Activated B cell treated with CpG ODN at 0.5 μM for 24 hours (primary cell): ENCODE results near the gene CYP4V2. TPM values are rescaled to one million over a fixed set of nuclear protein-coding genes. Genes with fewer than 3 reads are reported as not detected.

Experiments used
- ATAC-seq: fragments of 200-7000 bp; cut with Tn5 transposase; one replicate; pipeline ENCODE4 v1.10.0; 2021; ENCODE audit warnings: low read depth, mild to moderate bottlenecking, moderate library complexity
- CTCF ChIA-PET: fragments of 350-600 bp; sonication (Branson Sonifier 250); formaldehyde crosslinking; loops from one replicate; lab custom pipeline; 2021; ENCODE audit warnings: antibody characterized with exemption; lab: Charles Lee
- POLR2A ChIA-PET: fragments of 350-600 bp; sonication (Branson Sonifier 250); formaldehyde crosslinking; loops from one replicate; lab custom pipeline; 2021; ENCODE audit warnings: antibody characterized with exemption; lab: Charles Lee
- DNase-seq: peaks from one replicate; pipeline ENCODE4 v3.0.0; 2022
- H3K27ac Mint-ChIP-seq: one replicate; pipeline ENCODE4 v1.8.0; 2020; ENCODE audit warnings: mixed read lengths
- H3K27me3 Mint-ChIP-seq: one replicate; pipeline ENCODE4 v1.8.0; 2021; ENCODE audit warnings: mixed read lengths
- H3K36me3 Mint-ChIP-seq: one replicate; pipeline ENCODE4 v1.8.0; 2021; ENCODE audit warnings: low read depth, mixed read lengths
- H3K4me1 Mint-ChIP-seq: one replicate; pipeline ENCODE4 v1.8.0; 2021; ENCODE audit warnings: mixed read lengths
- H3K4me3 Mint-ChIP-seq: one replicate; pipeline ENCODE4 v1.8.0; 2020; ENCODE audit warnings: mild to moderate bottlenecking, mixed read lengths
- H3K9me3 Mint-ChIP-seq: one replicate; pipeline ENCODE4 v1.8.0; 2020; ENCODE audit warnings: mixed read lengths
- intact Hi-C: fragments of 100-400 bp; cut with micrococcal nuclease; formaldehyde crosslinking; loops from one replicate; pipeline ENCODE4 v1.15.1; 2024
- total RNA-seq: library from RNA; stranded (reverse); gene quantifications from 2 replicates; pipeline ENCODE4 v1.2.3, GENCODE V29; 2022
- TF ChIP-seq, protein P1 (sequence below): fragments of 200-600 bp; IDR thresholded peaks from one replicate; pipeline ENCODE4 v1.8.0; 2022; ENCODE audit warnings: antibody characterized with exemption, mild to moderate bottlenecking

Gene CYP4V2
- total RNA-seq, 1 donor from 2014 or later: 9.5 TPM

DNA sequence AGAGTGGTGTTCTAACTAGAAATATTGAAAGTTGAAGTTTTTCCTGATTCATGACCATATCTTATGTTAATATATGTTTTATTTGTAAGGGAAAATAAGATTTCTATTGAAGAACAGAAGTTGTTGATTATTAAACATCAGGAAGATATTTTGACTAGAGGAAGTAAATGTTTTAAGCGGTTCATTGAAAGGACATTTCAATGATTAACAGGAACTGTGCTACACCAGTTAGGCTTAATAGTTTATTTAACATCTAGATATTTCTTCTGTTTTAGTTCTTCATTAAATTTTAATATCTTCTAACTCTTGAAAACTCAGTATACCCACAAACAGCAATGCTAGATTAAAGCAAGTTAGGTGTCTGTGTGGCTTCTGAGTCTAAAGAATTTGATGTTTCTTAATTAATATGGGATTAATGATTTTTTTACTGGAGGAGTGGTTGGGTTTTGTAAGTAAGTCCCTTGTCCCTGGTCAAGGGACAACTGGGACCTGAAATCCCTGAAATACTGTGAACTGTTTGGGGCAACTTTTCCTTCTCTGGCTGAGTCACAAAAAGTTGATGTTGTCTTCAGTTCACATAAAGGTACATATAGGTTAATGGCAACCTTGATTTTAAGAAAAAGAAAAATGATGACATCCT lies 42.9 kb upstream of the CYP4V2 start:
- no peak overlapping the region for H3K4me3 Mint-ChIP-seq
- TF ChIP-seq, protein P1, sequence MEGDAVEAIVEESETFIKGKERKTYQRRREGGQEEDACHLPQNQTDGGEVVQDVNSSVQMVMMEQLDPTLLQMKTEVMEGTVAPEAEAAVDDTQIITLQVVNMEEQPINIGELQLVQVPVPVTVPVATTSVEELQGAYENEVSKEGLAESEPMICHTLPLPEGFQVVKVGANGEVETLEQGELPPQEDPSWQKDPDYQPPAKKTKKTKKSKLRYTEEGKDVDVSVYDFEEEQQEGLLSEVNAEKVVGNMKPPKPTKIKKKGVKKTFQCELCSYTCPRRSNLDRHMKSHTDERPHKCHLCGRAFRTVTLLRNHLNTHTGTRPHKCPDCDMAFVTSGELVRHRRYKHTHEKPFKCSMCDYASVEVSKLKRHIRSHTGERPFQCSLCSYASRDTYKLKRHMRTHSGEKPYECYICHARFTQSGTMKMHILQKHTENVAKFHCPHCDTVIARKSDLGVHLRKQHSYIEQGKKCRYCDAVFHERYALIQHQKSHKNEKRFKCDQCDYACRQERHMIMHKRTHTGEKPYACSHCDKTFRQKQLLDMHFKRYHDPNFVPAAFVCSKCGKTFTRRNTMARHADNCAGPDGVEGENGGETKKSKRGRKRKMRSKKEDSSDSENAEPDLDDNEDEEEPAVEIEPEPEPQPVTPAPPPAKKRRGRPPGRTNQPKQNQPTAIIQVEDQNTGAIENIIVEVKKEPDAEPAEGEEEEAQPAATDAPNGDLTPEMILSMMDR: no peak
- no peak overlapping the region for H3K27ac Mint-ChIP-seq
- intact Hi-C loops: no loop called here
- DNase-seq: no peak
- H3K9me3 Mint-ChIP-seq: no peaks in the 10 kb centered on the region
- peaks cover 11% of the 10 kb centered on the region for H3K4me1 Mint-ChIP-seq
- H3K36me3 Mint-ChIP-seq: no peaks in the 10 kb centered on the region
- POLR2A ChIA-PET: no interaction called here
- ATAC-seq: no peak
- CTCF ChIA-PET: no interaction called here
- peaks cover 46% of the 10 kb centered on the region for H3K27me3 Mint-ChIP-seq

DNA sequence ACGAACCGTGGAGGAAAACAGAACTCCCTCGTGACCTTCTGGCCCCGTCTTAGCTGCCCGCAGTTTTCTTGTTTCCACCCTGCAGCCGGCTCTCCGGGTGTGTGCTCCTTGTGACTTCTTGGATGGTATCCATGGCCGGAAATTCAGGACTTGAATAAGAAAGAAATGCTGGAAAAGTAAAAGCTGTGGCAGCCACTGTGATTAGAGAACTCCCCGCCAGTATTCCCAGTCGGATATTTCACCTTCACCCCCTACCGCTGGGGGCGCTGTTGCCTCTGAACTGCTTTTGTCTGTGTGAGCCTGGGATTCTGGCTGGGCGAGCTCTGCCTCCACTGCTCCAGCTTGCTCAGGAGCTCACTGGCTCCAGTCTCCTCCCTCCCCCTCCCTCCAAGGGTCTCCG lies 41.5 kb upstream of the CYP4V2 start:
- intact Hi-C loops: loop anchor here (10.0 kb wide), 1 partner anchor 435 kb away; no protein-coding TSS in a partner anchor
- no peak for ATAC-seq
- H3K4me1 Mint-ChIP-seq: peaks cover 6% of the 10 kb centered on the region
- H3K9me3 Mint-ChIP-seq: no peaks in the 10 kb centered on the region
- TF ChIP-seq, protein P1: no peak
- DNase-seq: no peak
- no peak overlapping the region for H3K4me3 Mint-ChIP-seq
- peaks cover 39% of the 10 kb centered on the region for H3K27me3 Mint-ChIP-seq
- POLR2A ChIA-PET: no interaction called here
- CTCF ChIA-PET: no interaction called here
- no peak overlapping the region for H3K27ac Mint-ChIP-seq
- H3K36me3 Mint-ChIP-seq: no peaks in the 10 kb centered on the region

DNA sequence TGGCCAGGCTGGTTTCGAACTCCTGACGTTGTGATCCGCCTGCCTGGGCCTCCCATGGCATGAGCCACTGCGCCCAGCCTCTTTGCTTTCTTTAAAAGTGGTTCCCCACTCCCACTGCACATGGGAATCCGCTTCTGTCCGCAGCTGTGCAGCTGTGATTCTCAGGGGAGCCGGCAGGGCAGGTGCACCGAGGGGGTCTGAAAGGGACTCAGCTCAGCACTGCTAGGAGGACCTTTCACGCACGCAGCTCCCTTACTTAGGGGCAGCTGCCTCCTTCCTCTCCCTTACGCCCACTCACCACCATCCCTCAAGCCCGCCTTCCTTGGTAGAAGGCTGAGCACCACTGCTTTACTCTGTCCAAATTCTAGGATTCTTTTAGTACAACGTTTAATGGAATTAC lies 40.4 kb upstream of the CYP4V2 start:
- POLR2A ChIA-PET: no interaction called here
- Mint-ChIP-seq H3K9me3 (no peaks in the 10 kb centered on the region), H3K27ac (no peak overlapping the region), H3K27me3 (peaks cover 37% of the 10 kb centered on the region), H3K4me1 (no peaks in the 10 kb centered on the region), H3K36me3 (no peaks in the 10 kb centered on the region), H3K4me3 (no peak overlapping the region)
- ATAC-seq: no peak
- CTCF ChIA-PET: no interaction called here
- intact Hi-C loops: loop anchor here (10.0 kb wide), 1 partner anchor 434 kb away; no protein-coding TSS in a partner anchor
- DNase-seq: no peak
- TF ChIP-seq, protein P1: no peak

DNA sequence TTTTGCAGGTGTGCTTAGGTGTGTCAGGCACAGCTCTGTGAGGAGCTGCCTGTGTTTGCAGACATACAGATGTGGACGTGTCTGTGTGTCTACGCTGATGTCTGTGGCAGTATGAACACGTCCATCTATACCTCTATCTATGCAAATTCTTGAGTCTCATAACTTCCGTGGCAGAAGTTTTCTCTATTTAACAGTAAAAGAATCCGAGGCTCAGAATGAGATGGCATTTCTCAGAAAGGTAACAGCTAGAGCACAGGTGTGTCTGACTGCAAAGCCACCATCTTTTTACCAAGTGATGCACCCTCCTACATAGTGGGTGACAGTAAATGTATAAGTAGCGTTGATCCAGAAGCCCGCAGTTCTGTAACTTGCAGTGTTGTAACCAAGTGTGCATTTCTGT lies 39.9 kb upstream of the CYP4V2 start:
- Mint-ChIP-seq H3K27me3 (peaks cover 33% of the 10 kb centered on the region), H3K4me3 (no peak overlapping the region), H3K27ac (no peak overlapping the region), H3K4me1 (no peaks in the 10 kb centered on the region), H3K9me3 (no peaks in the 10 kb centered on the region), H3K36me3 (no peaks in the 10 kb centered on the region)
- TF ChIP-seq, protein P1: no peak
- ChIA-PET POLR2A (no interaction called here), CTCF (no interaction called here)
- intact Hi-C loops: loop anchor here (10.0 kb wide), 1 partner anchor 433 kb away; no protein-coding TSS in a partner anchor
- ATAC-seq (no peak), DNase-seq (no peak)

DNA sequence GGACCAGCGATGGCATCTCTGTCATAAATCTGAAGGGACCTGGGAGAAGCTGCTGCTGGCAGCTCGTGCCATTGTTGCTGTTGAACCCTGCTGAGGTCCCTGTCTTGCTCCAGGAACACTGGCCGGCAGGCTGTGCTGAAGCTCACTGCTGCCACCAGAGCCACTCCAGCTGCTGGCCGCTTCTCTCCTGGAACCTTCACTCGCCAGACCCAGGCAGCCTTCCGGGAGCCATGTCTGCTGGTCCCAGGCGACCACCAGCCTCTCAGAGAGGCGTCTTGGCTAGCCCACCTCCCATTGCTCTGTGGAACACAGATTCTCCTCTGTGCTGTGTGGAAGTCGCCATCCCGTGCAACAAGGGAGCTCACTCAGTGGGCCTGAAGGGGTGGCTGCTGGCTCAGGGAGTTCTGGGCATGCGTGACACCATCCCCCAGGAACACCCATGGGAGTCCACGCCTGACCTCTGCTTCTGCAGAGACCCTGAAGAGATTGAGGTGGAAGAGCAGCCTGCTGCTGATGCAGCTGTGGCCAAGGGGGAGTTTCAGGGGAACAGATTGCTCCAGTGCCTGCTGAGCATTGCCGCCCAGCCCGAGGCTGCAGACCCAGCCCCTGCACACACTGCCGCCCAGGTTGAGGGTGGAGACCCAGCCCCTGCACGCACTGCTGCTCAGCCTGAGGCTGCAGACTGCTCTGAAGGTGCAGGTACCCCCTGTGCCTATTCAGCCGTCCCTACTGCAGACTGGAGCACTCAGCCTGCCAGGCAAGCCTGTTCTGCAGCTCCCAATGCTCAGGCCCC lies 33.1 kb upstream of the CYP4V2 start:
- Mint-ChIP-seq H3K4me3 (no peak overlapping the region), H3K9me3 (no peaks in the 10 kb centered on the region), H3K4me1 (peaks cover 3% of the 10 kb centered on the region), H3K27me3 (peaks cover 18% of the 10 kb centered on the region), H3K27ac (no peak overlapping the region), H3K36me3 (no peaks in the 10 kb centered on the region)
- ATAC-seq (no peak), DNase-seq (no peak)
- ChIA-PET CTCF (no interaction called here), POLR2A (no interaction called here)
- intact Hi-C loops: loop anchor here (10.0 kb wide), 1 partner anchor 427 kb away; no protein-coding TSS in a partner anchor
- TF ChIP-seq, protein P1: no peak
